Activated T-cell treated with anti-CD3 and anti-CD28 coated beads, Interleukin-2, amount 50 U/mL, for 4 hours (primary cell): ENCODE measurements around the gene EGLN3. TPM values are rescaled to one million over a fixed set of nuclear protein-coding genes. Genes with fewer than 3 reads are reported as not detected.
"Not testable (repeated sequence)": the region's sequence is repeated elsewhere in the genome, so short reads cannot be mapped to it uniquely, and the experiment has no call there.

Source experiments
- ATAC-seq, 2 donors: fragments of 200-7000 bp; cut with Tn5 transposase; one replicate each; pipeline ENCODE4 v1.10.0; 2021
- DNase-seq: peaks from one replicate; pipeline ENCODE4 v3.0.0-alpha.2; 2020
- H3K27me3 Mint-ChIP-seq: one replicate; pipeline ENCODE4 v1.8.0; 2021; ENCODE audit warnings: low read depth, mixed read lengths
- H3K36me3 Mint-ChIP-seq: one replicate; pipeline ENCODE4 v1.8.0; 2022; ENCODE audit warnings: mixed read lengths; ENCODE audit not compliant: insufficient read depth
- H3K4me1 Mint-ChIP-seq: one replicate; pipeline ENCODE4 v1.8.0; 2021; ENCODE audit warnings: low read depth, mixed read lengths
- H3K4me3 Mint-ChIP-seq: one replicate; pipeline ENCODE4 v1.8.0; 2021; ENCODE audit warnings: mild to moderate bottlenecking, moderate library complexity, mixed read lengths
- H3K9me3 Mint-ChIP-seq: one replicate; pipeline ENCODE4 v1.8.0; 2021; ENCODE audit warnings: mixed read lengths
- total RNA-seq, 3 donors: library from RNA; stranded (reverse); gene quantifications; one replicate each; pipeline ENCODE4 v1.2.1, GENCODE V29; 2021

EGLN3 gene
- total RNA-seq, 3 donors from 2014 or later: 2.0 to 2.8 (median 2.4) TPM

DNA sequence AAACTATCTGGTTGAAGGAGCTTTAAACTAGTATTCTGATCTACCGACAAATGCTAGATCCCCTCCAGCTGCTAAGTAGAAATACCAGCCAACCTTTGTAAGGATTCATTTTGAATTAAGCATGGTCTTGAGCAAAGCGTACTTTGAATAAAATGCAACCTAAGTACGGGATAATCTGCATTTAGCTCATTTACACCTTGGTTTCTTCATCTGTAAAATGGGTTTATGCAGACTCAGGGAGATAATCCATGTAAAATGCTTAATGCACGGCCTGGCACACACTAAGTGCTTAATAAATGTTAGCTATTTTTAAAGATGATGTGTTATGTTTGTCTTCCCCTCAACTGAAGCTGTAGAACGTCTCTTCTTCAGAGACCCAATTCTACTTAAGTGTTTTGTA, 15.9 kb downstream of the EGLN3 start:
- DNase-seq (no peak), ATAC-seq (no peak)
- Mint-ChIP-seq H3K9me3 (no peaks in the 10 kb centered on the region), H3K27me3 (no peaks in the 10 kb centered on the region), H3K36me3 (no peaks in the 10 kb centered on the region), H3K4me1 (no peaks in the 10 kb centered on the region), H3K4me3 (no peak overlapping the region)

GRCh38 chr14:33934043-33934750, 16.7 kb downstream of the EGLN3 start:
- H3K9me3 Mint-ChIP-seq: no peaks in the 10 kb centered on the region
- ATAC-seq (no peak), DNase-seq (no peak)
- H3K36me3 Mint-ChIP-seq: no peaks in the 10 kb centered on the region
- H3K4me3 Mint-ChIP-seq: no peak overlapping the region
- H3K27me3 Mint-ChIP-seq: no peaks in the 10 kb centered on the region
- no peaks in the 10 kb centered on the region for H3K4me1 Mint-ChIP-seq

- Mint-ChIP-seq H3K4me3 (no peak overlapping the region), H3K36me3 (peaks cover 1% of the 10 kb centered on the region), H3K4me1 (no peaks in the 10 kb centered on the region), H3K27me3 (no peaks in the 10 kb centered on the region), H3K9me3 (no peaks in the 10 kb centered on the region)
- ATAC-seq (no peak), DNase-seq (no peak)
Measured at GRCh38 chr14:33933386-33933933, 17.4 kb downstream of the EGLN3 start.

DNA sequence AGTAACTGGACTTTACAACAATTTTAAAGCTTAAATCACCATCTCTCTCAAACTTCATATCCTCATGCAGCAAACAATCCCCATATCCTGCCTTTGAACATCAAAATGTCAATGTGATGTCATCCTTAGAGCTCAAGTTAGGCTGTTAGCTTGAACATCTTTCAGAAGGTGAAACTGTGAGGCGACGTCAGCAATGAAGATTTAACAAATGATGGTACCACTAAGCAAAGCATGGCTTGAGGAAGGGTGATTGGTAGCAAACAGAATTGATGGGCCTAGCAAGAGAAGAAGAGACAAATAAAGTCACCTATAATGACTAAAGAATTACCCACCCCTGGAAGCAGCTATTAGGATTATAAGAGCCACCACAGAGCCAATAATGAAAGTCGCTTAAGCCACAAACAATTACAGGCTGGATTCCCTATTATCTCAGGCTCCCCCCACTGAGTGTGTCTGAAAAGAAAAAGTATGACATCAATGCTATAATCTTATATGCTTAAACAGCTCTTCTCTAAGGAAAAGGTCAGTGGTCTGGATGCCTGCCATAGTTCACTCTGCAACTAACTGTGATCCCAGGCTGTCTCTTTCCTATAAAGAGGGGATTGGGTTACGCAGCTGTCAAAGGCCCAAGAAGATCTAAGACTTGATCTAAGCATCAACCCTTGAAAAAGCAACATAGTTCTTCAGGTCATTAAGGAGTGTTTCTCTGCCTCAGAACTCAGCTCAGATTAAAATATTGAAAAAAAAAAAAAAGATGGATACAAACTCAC, 18.1 kb downstream of the EGLN3 start:
- H3K36me3 Mint-ChIP-seq: peaks cover 4% of the 10 kb centered on the region
- no peaks in the 10 kb centered on the region for H3K4me1 Mint-ChIP-seq
- no peaks in the 10 kb centered on the region for H3K27me3 Mint-ChIP-seq
- no peaks in the 10 kb centered on the region for H3K9me3 Mint-ChIP-seq
- H3K4me3 Mint-ChIP-seq: no peak overlapping the region
- ATAC-seq: no peak
- no peak for DNase-seq

- Mint-ChIP-seq H3K27me3 (no peaks in the 10 kb centered on the region), H3K4me1 (no peaks in the 10 kb centered on the region), H3K4me3 (no peak overlapping the region), H3K9me3 (no peaks in the 10 kb centered on the region), H3K36me3 (peaks cover 6% of the 10 kb centered on the region)
- no peak for DNase-seq
- no peak for ATAC-seq
Measured at GRCh38 chr14:33932033-33932432, 18.8 kb downstream of the EGLN3 start.

- Mint-ChIP-seq H3K9me3 (no peaks in the 10 kb centered on the region), H3K4me3 (no peak overlapping the region), H3K36me3 (peaks cover 6% of the 10 kb centered on the region), H3K27me3 (no peaks in the 10 kb centered on the region), H3K4me1 (no peaks in the 10 kb centered on the region)
- ATAC-seq (no peak), DNase-seq (no peak)
Measured at GRCh38 chr14:33931461-33931860, 19.4 kb downstream of the EGLN3 start.

GRCh38 chr14:33930439-33930838, 20.4 kb downstream of the EGLN3 start:
- no peak for ATAC-seq

DNA sequence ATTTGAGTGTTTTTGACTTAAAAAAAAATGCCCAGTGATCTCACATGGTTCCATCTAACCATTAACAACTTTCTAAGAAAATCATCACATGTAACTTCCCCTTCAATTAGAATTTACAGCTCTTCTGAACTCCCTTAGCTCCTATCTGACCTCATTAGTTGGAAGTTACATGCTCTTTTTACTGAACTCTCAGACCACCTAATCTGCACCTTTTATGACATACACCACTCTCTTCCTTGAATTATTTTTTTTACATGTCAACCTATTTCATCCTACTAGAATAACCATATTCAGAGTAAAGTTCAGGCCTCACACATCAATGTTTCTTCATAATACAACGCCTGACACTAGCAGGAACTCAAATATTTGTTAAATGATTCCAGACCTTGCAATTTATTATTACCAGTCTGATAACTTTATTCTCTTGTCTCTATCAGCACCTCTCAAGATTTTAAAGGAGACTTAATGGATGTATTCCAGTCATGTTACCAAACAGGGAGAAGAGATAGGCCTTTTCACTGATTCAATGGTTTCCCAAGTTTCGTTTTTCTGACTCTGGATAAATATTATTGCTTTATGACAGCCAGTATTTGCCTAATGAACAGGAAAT, 21.0 kb downstream of the EGLN3 start:
- ATAC-seq (no peak), DNase-seq (no peak)
- Mint-ChIP-seq H3K9me3 (no peaks in the 10 kb centered on the region), H3K4me1 (no peaks in the 10 kb centered on the region), H3K36me3 (peaks cover 6% of the 10 kb centered on the region), H3K4me3 (no peak overlapping the region), H3K27me3 (no peaks in the 10 kb centered on the region)

More at GRCh38 chr14:33930439-33930838, 20.4 kb downstream of the EGLN3 start:
- no peak overlapping the region for H3K4me3 Mint-ChIP-seq
- no peaks in the 10 kb centered on the region for H3K27me3 Mint-ChIP-seq
- peaks cover 6% of the 10 kb centered on the region for H3K36me3 Mint-ChIP-seq
- no peaks in the 10 kb centered on the region for H3K9me3 Mint-ChIP-seq
- no peak for DNase-seq
- no peaks in the 10 kb centered on the region for H3K4me1 Mint-ChIP-seq

GRCh38 chr14:33928895-33929294, 22.0 kb downstream of the EGLN3 start:
- Mint-ChIP-seq H3K9me3 (no peaks in the 10 kb centered on the region), H3K27me3 (no peaks in the 10 kb centered on the region), H3K4me1 (no peaks in the 10 kb centered on the region), H3K36me3 (peaks cover 7% of the 10 kb centered on the region), H3K4me3 (no peak overlapping the region)
- no peak for ATAC-seq
- no peak for DNase-seq

- Mint-ChIP-seq H3K27me3 (no peaks in the 10 kb centered on the region), H3K4me3 (no peak overlapping the region), H3K4me1 (no peaks in the 10 kb centered on the region), H3K36me3 (peaks cover 7% of the 10 kb centered on the region), H3K9me3 (no peaks in the 10 kb centered on the region)
- DNase-seq: no peak
- ATAC-seq: no peak
Measured at GRCh38 chr14:33927944-33928343, 22.9 kb downstream of the EGLN3 start.

DNA sequence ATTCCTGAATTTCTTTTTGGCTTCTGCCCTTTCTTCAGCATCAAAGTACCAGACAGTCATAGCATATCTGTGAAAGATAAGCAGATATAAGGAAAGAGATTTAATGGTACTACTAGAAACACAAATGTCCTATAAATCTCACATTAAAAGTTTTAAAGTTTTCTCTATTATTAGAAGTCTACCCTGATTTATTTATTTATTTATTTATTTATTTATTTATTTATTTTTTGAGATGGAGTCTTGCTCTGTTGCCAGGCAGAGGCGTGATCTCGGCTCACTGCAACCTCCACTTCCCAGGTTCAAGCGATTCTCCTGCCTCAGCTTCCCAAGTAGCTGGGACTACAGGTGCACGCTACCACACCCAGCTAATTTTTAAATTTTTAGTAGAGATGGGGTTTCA, 23.9 kb downstream of the EGLN3 start:
- not testable (repeated sequence) for H3K4me1 Mint-ChIP-seq, DNase-seq, H3K36me3 Mint-ChIP-seq, H3K9me3 Mint-ChIP-seq, ATAC-seq, H3K4me3 Mint-ChIP-seq, H3K27me3 Mint-ChIP-seq

- ATAC-seq (no peak), DNase-seq (no peak)
- H3K4me3 Mint-ChIP-seq: no peak overlapping the region
- peaks cover 9% of the 10 kb centered on the region for H3K36me3 Mint-ChIP-seq
- H3K4me1 Mint-ChIP-seq: no peaks in the 10 kb centered on the region
- H3K9me3 Mint-ChIP-seq: no peaks in the 10 kb centered on the region
- H3K27me3 Mint-ChIP-seq: no peaks in the 10 kb centered on the region
Measured at GRCh38 chr14:33925946-33926345, 24.9 kb downstream of the EGLN3 start.

DNA sequence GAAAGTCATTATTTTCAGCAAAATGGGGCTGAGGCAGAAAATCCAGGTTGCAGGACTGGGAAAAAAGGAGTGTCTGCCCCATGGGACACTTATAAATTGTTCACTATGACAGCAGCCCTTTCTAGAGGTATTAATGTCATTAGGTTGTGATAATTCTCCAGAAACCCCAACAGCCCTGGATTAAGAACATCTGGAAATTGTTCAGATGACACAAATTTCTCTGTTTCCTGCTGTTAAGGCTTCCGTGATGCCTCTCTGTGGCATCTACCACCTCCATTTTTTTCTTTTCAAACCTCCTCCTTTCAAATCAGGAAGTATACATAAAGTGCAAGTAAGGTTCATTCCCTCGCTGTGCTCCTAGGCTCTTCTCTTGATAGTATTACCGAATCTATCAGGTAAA, 25.6 kb downstream of the EGLN3 start:
- no peaks in the 10 kb centered on the region for H3K4me1 Mint-ChIP-seq
- DNase-seq (no peak), ATAC-seq (no peak)
- no peaks in the 10 kb centered on the region for H3K9me3 Mint-ChIP-seq
- H3K4me3 Mint-ChIP-seq: no peak overlapping the region
- peaks cover 9% of the 10 kb centered on the region for H3K36me3 Mint-ChIP-seq
- H3K27me3 Mint-ChIP-seq: no peaks in the 10 kb centered on the region

DNA sequence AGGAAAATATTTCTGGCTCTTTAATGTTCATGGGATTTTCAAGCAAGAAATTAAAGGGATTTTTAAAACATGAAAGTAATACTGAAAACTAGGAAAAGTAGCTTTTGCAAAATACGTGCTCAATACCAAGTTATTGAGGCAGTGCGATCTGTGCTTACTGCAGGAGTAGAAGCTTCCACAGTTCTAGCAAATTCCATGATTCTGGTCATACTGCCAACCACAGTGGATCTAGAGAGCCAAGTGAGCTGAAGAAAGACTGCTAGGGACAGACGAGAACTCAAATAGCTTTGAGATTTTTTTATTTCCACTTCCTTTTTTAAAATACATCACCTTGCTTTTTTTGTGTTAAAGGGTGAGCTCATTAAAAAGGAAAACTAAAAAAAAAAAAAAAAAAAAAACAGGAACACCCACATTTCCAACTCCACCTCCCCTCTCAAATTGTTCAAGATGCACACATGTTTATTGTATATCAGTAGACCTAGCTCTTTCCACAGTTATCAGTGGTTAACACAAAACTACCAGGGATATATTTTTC, 26.2 kb downstream of the EGLN3 start:
- DNase-seq (no peak), ATAC-seq (no peak)
- Mint-ChIP-seq H3K4me1 (no peaks in the 10 kb centered on the region), H3K27me3 (no peaks in the 10 kb centered on the region), H3K9me3 (no peaks in the 10 kb centered on the region), H3K36me3 (peaks cover 9% of the 10 kb centered on the region), H3K4me3 (no peak overlapping the region)
